GM19023 (cell line): ENCODE data around the gene NR2F2.
A peak's percentile ranks its signal among the peaks of the same experiment; 100 is the strongest.

Source experiments
- ATAC-seq: cut with Tn5 transposase; IDR thresholded peaks from one replicate; pipeline ENCODE4 v1.9.1; 2021; ENCODE audit warnings: mild to moderate bottlenecking, moderate library complexity; ENCODE audit not compliant: unreplicated experiment

NR2F2 gene

DNA sequence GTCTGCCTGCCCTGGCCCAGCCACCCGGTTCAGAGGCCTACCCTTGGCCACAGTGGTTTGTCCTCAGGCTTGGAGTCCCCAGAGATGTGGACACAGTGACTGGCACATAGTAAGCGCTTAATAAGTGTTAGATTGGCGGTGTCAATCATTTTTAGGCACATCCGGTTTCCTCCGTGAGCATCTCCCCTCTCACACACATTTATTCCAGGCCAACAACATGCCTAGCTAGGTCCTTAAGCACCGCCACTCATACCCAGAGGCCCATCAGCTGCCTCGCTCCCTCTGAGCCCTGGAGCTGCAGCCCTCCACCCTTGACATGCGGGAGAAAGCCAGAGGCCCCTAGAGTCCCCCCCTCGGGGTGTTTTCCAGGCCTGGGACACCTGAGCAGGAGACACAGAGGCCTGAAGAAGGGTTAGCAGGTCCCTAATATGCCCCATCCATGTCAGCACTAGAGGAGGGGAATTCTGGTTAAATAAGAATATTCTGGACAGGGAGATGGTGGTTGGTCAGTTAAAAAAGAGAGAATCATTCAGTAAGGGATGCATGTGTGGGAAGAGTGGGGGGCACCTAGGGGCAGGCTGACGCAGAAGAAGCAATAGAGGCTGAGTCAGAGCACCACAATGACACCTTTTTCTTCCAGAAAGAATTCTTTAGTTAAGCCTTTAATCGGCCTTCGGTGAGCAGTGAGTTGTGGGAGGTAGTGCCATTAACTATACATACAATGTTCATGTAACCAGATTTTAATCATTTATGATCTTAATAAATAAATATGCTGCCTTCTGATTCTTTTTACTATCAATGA lies 22.3 kb downstream of the NR2F2 start:
- ATAC-seq: no peak

DNA sequence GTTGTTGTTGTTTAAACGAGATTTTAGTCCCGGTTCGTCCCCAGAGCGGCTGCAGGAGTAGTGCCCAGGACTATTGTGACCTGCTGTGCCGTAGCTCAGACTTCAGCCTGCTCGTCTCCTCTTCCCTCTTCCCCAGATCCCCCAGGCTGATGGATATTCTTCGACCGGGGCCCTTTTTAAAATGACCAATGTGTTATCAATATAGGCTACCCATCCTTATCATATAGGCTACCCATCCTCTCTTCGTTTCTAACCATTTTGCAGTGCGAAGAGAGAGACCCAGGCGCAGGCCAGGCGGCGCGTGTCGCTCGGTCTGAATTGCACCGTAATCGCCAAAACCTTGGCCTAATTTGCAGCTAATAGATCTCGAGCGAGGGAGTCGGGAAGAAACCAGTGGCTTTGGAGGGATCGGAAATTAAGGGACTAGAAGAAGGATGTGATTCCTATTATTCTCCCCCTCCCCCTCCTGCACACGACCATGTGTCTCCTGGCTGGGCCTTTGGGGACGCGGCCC lies 23.0 kb downstream of the NR2F2 start:
- ATAC-seq: no peak

DNA sequence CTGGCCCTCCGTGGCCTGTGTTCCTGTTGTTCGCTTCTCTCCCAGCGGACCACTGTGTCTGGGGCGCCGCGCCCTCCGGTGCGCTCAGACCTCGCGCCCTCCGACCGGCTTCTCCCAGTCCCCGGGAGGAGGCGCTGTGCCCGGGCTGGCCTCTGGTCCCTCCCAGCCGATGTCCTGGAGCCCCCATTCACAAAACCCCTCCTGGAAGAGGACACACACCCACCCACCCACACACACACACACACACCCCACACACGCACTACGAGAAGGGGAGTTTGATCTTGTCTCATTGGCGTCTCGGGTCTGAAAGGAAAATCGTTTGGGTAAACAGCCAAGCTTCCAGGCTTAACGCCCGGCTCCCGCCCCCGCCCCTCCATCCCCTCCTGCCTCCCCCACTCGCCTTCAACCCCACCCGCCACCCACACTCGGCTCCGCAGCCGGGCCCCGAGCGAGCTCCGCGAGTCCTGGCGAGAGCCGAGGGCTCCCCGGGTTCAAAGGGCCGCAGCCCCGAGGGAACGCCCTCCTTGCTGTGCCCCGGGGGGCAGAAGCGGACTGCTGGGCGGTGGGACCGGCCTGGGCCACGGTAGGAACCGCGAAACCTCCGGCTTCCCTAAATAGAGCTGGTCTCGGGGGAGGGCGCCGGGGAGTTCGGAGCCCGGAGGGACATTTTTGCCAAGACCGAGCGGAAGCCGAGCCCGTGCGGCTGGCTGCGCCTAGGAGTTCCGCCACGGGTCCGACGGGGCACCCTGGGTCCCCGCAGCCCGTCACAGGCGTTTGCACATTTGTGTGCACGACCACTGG lies 23.6 kb downstream of the NR2F2 start:
- no peak for ATAC-seq

DNA sequence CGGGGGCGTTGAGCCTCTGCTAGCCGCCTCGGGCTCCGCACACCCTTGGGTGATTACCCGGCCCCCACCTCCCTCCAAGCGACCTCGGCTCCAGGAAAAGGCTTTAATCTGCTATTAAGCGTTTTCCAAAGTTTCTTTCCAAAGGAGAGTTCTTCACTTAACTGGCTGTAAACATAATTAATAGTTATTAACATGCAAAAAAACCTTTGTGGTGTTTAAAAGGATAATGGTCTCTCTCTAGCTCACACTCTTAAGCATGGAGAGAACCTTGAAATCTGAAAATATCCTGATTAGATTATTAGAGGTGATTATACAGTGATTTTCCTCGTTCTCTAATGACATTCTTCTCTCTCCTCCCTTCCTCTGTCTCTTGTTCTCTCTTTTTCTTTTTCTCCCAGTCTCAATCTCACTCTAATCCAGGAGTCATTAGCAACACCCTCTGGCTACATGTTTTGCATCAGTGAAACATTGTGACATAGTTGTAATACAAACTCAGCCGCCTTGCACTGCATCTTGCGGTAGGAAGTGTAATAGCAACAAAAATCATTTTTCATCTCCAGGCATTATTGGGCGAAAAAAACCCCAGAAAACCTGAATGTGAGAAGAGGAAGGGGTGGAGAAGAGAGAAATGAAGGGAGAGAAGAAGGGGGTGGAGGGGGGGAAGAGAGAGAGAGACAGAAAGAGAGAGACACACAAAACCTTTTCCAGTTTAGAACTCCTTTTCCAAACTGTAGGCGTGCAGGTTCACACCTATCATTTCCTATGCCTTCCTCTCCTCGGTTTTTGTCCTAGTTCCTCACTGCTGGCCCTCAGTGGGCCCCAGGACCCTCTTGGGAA lies 24.4 kb downstream of the NR2F2 start:
- ATAC-seq: no peak

DNA sequence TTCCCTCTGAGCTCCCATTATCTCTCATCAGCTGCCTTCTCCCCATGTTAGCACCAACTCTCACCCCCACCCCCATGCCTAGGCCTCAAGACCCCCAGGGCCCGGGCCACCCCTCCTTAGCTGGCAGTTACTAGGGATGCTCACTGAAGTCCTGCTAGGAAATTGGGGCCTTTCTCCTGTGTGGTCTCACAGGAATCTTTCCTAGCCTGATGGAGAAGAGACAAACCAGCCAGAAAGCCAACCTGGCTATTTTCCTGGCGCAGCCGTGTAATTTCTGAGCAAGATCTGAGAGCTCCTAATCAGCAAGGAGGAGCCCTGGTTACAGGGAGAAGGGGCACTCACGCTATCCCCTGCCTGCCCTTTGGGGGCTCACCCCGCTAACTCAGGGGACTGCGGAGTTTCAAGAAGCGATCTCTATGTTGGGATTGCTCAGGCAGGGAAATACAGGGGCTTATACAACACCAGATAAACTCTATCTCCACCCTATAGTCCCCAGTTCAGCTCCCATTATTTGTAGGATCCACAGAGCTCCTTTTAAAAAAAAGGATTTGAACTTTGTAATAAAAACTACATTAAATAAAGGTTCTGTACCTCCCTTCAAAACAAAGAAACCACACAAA lies 25.2 kb downstream of the NR2F2 start:
- ATAC-seq: no peak

DNA sequence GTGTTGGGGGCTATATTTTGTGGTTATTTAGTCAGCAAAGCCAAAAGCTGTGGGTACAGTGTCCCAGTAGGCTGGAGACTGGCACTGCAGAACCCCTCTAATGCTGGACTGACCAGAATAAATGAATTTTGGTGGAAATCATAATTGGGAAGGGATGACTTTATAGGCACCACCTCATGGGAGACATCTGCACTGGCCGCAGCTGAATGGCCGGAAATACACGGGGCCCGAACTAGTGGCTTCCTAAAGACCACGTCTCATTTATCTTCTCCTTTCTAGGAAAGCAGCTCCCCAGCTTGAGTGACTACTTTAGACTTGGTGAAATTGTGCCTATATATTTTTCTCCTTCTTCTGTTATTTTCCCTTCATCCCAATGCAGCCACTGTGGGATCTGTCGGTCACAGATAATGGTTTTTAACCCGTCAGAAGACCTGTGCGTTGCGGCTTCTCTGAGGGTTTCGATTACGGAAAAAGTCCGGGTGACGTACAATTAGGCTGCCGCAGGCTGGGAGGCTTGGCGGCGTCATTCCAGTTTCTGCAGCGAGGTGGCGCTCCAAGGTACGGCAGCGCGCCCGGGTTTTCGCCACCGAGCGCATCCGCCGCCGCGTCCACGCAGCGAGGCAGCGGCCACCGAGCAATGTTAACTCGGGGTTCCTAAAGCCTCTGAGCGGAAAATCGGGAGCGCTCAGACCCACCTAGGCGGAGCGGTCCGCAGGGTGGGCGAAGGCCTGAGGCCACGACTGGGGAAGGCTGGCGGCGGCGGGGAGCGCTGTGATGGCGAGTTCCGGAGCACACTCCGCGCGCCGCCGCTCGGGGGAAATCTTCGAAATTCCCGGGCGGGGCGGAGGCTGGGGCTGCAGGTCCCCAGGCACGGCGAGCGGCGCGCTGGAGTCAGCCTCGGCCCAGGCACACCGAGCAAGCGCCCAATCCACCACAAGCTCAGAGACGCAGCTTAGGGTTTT lies 26.3 kb downstream of the NR2F2 start:
- ATAC-seq: peak; percentile 84

DNA sequence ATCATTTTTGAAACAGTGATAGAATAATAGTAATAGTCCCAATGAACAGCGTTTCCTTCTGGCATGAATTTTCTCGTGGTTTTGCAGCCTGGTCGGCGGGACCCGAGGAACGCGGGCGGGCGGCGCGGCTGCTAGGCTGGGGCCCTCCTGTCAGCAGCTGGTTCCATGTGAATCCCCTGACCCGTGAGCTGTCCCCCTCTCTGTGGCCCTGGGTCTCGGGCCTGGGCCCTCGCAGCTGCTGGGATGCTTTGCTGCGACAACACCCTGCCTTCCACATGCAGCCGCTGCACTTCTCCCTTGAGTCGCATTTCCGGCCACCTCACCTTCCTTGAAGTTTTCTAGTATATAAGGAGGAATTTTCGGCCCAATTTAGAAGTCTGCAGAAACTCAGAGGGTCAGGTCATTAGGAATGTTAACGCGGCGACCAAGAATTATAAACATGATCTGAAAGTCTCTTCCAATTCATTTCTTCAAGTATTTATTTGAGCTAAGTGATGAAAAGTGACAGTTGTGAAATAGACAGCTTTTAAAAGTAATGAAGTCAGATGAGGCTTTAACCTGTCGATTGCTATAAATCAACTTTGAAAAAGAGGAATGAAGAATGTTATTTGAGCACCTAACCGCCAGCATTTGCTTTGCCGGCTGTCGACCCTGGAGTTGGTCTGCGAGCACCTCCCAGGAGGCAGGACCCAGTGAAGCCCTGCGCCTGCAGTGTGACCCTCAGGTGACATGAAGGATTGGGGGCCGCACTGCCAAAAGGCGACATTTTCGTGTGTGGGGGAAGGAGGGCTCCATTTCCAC lies 27.7 kb downstream of the NR2F2 start:
- no peak for ATAC-seq

DNA sequence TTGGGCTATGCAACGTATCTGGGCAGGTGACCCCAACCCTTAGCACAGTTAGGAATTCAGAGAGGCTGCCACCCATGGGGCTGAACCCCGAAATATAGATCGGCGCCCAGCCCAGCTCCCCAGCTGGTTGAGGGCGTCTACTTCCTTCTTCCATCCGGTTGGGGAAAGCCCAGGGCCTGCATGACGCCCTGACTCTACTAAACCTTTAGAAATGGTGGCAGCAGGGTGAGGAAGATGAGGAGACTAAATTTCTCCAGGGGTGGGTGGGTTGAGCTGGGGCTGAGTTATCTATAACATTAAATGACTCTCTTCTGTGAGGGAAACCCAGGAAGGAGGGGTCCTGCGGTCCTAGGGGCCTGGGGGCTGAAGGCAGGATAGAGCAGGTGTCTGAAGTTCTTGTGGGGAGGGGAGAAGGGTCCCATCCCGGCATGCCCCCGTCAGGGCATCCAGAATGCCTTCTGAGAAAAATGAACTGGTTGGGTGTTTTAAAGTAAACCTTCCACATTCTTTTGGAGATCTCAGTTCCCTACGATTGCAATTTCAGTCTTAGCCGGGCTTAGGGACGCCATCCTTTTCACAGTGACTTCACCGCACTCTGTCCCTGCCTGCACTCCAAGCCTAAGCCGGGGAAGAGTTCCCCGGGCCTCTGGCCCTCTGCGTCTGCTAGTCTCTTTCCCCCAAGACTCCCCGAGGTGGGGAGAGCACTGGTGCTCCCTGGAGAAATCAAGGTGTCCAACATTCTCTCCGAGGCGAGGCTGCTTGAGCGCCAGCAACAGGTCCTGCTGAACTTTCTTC lies 28.5 kb downstream of the NR2F2 start:
- no peak for ATAC-seq

DNA sequence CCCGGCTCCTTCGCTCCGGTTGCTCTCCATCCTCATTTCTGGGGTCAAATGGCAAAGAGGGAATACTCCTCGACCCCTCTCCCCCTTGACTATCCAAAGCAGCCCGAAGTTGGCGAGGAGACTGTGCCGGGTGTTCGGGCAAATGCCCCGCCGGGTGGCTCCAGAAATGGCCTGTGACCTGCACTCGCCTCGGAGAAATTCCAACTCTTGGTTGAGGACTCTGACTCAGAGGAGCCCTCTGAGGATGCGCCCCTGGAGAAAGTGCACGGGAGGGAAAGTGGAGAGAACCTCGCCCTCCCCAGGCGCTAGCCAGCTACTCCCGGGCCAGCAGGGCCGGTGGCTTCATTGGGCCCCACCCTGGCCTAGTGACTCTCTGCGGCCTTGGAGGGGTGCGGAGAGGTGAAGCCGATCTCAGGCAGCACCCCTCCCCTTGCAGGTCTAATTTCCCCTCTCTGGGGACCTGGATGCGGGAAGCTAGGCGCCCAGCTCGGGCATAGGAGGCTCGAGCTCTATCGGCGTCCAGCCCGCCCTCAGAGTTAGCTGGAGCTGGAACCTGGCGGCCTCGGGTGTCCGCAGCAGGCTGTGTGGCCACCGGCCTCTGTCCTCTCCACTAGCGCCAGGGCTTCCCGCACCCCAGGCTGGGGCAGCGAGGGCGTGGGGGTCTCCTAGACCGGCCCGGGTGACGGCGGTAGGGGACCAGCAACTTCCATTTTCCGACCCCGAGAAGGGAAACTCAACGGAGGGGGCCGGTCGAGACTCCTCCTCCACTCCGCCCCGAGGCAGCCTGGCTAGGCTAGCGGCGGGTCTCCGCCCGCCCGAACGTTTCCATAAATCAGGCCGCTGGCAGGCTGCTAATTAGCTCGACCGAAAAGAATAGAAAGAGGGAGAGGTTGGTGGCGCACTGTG lies 29.4 kb downstream of the NR2F2 start:
- ATAC-seq: no peak

DNA sequence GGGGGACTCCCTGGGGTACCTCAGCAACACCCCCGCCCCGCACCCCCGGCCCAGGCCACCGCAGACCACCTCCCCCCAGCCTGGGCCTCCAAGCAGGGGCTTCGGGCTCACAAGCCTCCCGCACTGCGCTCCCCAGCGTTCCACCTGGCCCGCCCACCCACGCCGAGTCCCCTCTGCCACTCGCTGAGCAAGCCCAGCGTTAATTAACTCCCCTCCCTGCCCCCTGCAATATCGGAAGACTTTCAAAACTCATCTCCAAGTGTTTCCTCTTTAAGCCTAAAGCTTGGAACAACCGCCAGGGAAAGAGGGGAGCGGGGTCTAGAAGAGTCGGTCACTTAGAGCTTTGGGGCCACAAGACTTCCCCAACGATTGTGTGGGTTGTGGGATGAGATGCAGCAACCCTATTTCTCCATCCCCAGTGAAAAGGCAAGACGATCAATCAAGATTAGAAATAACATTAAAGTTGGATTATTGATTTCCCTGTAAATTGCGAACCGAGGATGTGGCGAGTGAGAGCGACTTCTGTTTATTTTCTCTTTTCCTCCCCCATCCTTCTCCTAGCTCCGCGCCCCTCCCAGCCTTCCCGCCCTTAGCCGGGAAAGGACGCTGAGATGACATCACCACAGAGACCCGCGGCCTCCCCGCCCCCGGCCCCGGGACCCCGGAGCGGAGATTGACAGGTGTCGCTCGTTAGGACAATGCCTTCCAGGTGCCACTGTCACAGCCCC lies 30.2 kb downstream of the NR2F2 start:
- no peak for ATAC-seq

DNA sequence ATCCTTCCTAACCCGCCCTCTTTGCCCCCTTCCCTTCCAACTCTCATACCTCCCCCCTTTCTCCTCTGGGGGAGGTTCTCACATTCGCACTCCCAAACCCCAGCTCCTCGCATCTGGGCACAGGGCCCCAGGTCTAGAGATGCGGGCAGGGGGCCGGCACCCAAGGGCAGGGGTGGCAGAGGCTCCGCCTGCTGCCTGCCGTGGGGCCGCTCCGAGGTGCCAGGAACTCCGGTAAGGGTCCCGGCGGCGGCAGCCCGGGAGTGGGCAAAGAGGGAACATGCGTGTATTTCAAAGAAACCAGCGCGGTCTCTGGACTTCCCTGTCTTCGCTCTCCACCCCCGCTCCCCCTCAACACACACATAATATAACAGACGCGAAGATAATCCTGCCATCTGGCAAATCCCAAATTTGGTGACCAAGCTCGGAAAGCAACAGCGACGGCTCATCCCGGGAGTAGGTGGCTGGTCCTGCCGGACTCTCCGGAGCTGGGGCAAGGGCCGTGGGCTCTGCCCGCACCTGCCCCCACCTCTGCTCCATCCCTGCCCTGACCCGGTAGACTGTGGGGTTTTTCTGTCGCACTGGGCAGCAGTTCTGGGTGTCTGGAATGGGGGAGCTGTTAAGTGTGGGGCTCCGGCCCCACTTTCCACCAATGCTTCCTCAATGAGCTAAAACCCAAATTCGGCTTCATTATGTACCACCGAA lies 31.0 kb downstream of the NR2F2 start:
- ATAC-seq: no peak

DNA sequence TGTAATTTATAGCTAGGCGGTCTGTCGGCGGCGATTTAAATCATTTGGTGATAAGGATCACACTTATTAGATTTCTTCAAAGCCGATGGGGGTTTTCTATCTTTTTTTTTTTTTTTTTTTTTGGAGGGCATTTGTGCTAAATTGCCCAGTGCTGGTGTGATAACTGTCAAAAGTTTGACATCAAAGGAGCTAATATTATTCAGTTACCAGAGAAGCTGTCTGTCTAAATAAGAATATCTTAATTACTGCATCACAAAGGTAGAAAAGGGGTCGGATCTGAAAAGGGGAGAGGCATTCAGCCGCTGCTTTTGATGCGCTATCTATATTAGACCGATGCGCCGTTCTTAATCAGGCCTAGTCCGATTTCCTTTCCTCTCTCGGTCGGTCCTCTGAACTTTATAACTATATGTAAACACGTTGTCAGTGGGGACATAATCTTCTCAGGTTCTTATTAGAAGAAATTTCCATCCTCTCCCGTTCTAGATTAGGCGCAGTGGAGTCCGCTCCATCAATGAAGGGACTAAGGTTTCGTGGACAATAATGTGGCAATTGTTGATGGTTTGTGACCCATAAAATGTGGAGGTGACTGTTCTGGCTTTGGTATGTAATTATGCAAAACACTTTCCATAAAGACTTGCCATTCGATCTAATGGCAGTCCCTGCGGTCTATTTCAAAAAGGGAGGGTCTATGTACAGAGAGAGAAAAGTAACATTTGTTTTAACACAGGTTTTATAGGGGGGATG lies 31.7 kb downstream of the NR2F2 start:
- ATAC-seq: no peak

DNA sequence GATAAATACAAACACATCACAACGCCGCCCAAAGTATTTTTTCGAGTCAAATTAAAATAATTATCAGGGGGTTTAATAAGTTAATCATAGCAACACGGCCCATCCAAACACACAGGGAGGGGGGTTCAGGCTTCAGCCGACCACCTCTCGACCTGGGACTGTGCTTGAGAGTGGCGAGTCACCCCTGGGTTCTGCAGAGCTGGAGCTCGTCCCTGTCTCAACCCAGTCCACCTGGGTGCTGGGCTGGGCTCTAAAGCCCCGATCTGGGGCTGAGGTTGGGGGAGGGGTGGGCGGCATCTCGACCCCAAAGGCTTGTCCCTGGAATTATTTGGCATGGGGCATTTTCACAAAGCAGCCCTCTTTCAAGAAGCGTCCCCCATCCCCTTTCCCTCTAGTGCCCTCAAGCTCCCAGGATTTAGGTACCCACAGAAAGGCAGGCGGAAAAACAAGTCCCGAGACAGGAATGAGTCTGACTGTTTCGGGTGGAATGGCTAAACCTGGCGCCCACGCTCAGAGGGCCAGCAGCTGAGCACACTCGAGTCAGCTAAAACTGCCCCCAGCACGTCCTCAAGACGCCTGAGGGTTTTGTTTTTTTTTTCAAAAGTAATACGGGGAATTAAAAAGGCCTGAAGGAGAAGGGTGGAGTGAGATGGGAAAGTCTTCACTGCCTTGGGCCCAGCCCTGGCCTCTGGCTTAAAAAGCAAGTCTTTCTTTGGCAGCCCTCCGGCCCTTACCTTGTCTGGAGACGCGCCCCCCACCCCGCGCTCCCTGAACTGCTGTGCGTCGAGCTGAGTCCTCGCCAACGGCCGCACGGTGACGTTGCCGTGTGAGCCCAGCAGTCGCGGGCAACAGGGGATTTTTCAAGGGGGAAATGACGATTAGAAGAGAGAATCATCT lies 32.5 kb downstream of the NR2F2 start:
- ATAC-seq: no peak

DNA sequence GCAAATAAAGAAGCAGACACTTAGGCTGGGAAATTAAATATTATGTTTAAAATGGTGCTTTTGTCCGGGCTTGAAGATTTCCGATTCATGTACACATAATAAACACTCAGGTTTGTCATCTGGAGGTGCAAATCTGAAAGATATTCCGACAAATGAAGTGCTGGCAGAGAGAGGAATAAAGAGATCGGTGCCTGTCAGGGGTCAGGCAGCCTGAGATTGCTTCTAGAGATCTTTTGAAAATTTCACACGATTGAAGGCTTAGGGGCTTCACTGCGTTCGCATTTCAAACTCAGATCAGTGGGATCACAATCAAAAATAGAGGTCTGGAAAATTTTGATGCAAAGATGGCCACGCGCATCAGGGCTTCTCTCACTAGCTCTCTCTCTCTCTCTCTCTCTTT lies 33.2 kb downstream of the NR2F2 start:
- ATAC-seq: no peak
